Peyer's patch (tissue), 4 donors: ENCODE measurements around the gene DCC. TPM values are rescaled to one million over a fixed set of nuclear protein-coding genes. Genes with fewer than 3 reads are reported as not detected.

ENCODE experiments used
- DNase-seq, 3 donors: peaks; one replicate each; pipeline ENCODE4 v3.0.0-alpha.2; 2017 to 2019
- H3K27ac ChIP-seq, 4 donors: fragments of 200-600 bp; sonication (generic); one replicate each; pipeline ENCODE4 v1.5.1; 2016 to 2019
- H3K27me3 ChIP-seq, 2 donors: fragments of 200-600 bp; sonication (generic); one replicate each; pipeline ENCODE4 v1.5.1; 2019
- H3K36me3 ChIP-seq, 3 donors: fragments of 200-600 bp; sonication (generic); one replicate each; pipeline ENCODE4 v1.5.1; 2016 to 2019
- H3K4me1 ChIP-seq, 4 donors: fragments of 200-600 bp; sonication (generic); one replicate each; pipeline ENCODE4 v1.5.1; 2016 to 2019
- H3K4me3 ChIP-seq, 4 donors: fragments of 200-600 bp; sonication (generic); 1 replicate in 3 of 4; 2 replicates in 1 of 4; pipeline ENCODE4 v1.5.1; 2016 to 2019; ENCODE audit warnings: mild to moderate bottlenecking in 1 of 4
- H3K9me3 ChIP-seq, 4 donors: fragments of 200-600 bp; sonication (generic); one replicate each; pipeline ENCODE4 v1.5.1; 2016 to 2019; ENCODE audit warnings: mild to moderate bottlenecking in 1 of 4
- CTCF ChIP-seq, 6 experiments: fragments of 450-650 bp in 4 of 6; fragments of 200-600 bp in 2 of 6; sonication (generic) in 1 of 6; IDR thresholded peaks; one replicate each; pipeline ENCODE4 v1.5.1; 2017 to 2019; ENCODE audit warnings: antibody characterized with exemption in 6 of 6, mild to moderate bottlenecking in 3 of 6, moderate library complexity in 1 of 6
- POLR2A ChIP-seq, 2 donors: fragments of 450-650 bp; IDR thresholded peaks; one replicate each; pipeline ENCODE4 v1.5.1; 2017; ENCODE audit warnings: antibody characterized with exemption in 2 of 2, mild to moderate bottlenecking in 2 of 2, moderate library complexity in 2 of 2
- total RNA-seq, 4 donors: library from RNA; depleted of rRNA; stranded (reverse); fragments of >200 nt; gene quantifications; one replicate each; pipeline ENCODE4 v1.1.0, GENCODE V29; 2016

The DCC gene
- total RNA-seq, 4 donors from 2014 or later, result 0.13 TPM; not detected in 3

DNA sequence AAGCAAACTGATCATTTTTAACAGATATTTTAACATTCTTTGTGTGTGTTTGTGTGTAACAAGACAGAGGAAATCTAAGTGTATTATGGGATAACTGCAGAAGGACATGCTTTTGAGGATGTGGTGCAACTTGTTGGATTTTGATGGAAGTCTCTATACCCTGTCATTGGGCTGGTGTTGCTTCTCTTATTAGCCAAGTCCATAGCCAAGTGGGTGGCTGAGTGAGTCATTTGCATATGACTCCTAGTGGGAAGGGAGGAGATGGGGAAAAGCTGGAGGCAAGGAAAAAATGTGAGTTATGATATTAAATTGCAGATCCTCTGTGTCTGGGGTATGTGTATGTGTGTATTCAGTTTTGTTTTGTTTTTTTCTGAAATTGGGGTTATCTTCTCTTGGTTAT is 879.9 kb downstream of the DCC start:
- Histone ChIP-seq H3K27me3 (no peaks in the 10 kb centered on the region), H3K36me3 (no peaks in the 10 kb centered on the region), H3K27ac (no peak overlapping the region), H3K4me3 (no peak overlapping the region), H3K9me3 (no peaks in the 10 kb centered on the region), H3K4me1 (no peaks in the 10 kb centered on the region)
- DNase-seq, result no peak
- TF ChIP-seq POLR2A (IDR thresholded peaks at IDR 0.05), result no peak
- TF ChIP-seq CTCF (IDR thresholded peaks at IDR 0.05), result no peak

- Histone ChIP-seq H3K27me3 (no peaks in the 10 kb centered on the region), H3K9me3 (no peaks in the 10 kb centered on the region), H3K27ac (no peak overlapping the region), H3K4me1 (no peaks in the 10 kb centered on the region), H3K36me3 (no peaks in the 10 kb centered on the region), H3K4me3 (no peak overlapping the region)
- no peak for DNase-seq
- TF ChIP-seq POLR2A (IDR thresholded peaks at IDR 0.05), result no peak
- TF ChIP-seq CTCF (IDR thresholded peaks at IDR 0.05), result no peak
Measured at GRCh38 chr18:53224128-53224778, 884.3 kb downstream of the DCC start.

- TF ChIP-seq POLR2A (IDR thresholded peaks at IDR 0.05), result no peak
- no peak for TF ChIP-seq CTCF (IDR thresholded peaks at IDR 0.05)
- no peak overlapping the region for H3K4me3 ChIP-seq
- no peaks in the 10 kb centered on the region for H3K9me3 ChIP-seq
- H3K27ac ChIP-seq, result no peak overlapping the region
- no peak for DNase-seq
- H3K27me3 ChIP-seq, result no peaks in the 10 kb centered on the region
- H3K36me3 ChIP-seq, result no peaks in the 10 kb centered on the region
- no peaks in the 10 kb centered on the region for H3K4me1 ChIP-seq
Measured at GRCh38 chr18:53225567-53226325, 885.7 kb downstream of the DCC start.

DNA sequence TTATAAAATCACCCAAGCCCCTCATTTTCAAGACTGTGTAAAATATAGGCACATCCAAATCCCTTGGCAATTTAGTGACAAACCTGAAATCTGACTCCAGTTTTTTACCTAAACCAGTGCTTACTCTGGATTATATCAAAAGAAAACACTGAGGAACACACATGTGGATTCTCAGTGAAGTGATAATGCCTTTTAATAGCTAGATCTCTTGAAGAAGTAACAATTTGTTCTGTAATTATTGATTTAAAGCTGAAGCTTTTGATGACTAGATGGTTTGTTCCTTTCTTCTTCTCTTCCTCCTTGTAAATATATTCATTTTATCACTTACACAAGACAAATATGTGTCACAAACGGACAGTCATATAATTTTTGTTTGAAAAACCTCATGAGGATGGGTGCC is 894.6 kb downstream of the DCC start:
- no peak for DNase-seq
- Histone ChIP-seq H3K9me3 (no peaks in the 10 kb centered on the region), H3K36me3 (no peaks in the 10 kb centered on the region), H3K4me3 (no peak overlapping the region), H3K27me3 (no peaks in the 10 kb centered on the region), H3K27ac (no peak overlapping the region), H3K4me1 (no peaks in the 10 kb centered on the region)
- TF ChIP-seq CTCF (IDR thresholded peaks at IDR 0.05) (no peak), POLR2A (IDR thresholded peaks at IDR 0.05) (no peak)

- H3K9me3 ChIP-seq, result no peaks in the 10 kb centered on the region
- H3K27me3 ChIP-seq, result no peaks in the 10 kb centered on the region
- H3K4me1 ChIP-seq, result no peaks in the 10 kb centered on the region
- no peaks in the 10 kb centered on the region for H3K36me3 ChIP-seq
- no peak overlapping the region for H3K4me3 ChIP-seq
- no peak overlapping the region for H3K27ac ChIP-seq
- no peak for DNase-seq
- TF ChIP-seq CTCF (IDR thresholded peaks at IDR 0.05), result no peak
- TF ChIP-seq POLR2A (IDR thresholded peaks at IDR 0.05), result no peak
Measured at GRCh38 chr18:53241161-53241560, 901.2 kb downstream of the DCC start.
